ENCODE measurements around the gene FBXW11.

The FBXW11 gene

DNA sequence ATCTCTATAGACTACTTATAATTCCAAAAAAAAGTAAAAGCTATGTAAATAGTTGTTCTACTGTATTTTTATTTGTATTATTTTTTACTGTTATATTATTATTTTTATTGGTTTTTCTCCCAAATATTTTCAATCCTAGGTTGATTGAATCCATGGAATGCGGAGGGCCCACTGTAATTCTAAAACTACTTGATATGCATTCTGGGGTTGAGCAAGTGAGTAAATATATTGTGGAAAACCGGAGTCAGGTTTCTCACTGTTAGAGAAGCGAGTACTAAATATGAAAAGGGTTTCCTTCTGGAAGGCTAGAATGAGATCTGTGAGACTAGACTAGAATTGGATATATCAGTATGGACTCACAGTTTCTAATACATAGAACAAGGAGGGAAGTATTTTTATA is 66.5 kb downstream of the FBXW11 start:
- no peak overlapping the region for H3K4me3 ChIP-seq (ENCODE audit: low read depth, low read length)
- TF ChIP-seq, protein P1, sequence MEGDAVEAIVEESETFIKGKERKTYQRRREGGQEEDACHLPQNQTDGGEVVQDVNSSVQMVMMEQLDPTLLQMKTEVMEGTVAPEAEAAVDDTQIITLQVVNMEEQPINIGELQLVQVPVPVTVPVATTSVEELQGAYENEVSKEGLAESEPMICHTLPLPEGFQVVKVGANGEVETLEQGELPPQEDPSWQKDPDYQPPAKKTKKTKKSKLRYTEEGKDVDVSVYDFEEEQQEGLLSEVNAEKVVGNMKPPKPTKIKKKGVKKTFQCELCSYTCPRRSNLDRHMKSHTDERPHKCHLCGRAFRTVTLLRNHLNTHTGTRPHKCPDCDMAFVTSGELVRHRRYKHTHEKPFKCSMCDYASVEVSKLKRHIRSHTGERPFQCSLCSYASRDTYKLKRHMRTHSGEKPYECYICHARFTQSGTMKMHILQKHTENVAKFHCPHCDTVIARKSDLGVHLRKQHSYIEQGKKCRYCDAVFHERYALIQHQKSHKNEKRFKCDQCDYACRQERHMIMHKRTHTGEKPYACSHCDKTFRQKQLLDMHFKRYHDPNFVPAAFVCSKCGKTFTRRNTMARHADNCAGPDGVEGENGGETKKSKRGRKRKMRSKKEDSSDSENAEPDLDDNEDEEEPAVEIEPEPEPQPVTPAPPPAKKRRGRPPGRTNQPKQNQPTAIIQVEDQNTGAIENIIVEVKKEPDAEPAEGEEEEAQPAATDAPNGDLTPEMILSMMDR (IDR thresholded peaks at IDR 0.05; ENCODE audit: low read depth, low read length), result no peak

DNA sequence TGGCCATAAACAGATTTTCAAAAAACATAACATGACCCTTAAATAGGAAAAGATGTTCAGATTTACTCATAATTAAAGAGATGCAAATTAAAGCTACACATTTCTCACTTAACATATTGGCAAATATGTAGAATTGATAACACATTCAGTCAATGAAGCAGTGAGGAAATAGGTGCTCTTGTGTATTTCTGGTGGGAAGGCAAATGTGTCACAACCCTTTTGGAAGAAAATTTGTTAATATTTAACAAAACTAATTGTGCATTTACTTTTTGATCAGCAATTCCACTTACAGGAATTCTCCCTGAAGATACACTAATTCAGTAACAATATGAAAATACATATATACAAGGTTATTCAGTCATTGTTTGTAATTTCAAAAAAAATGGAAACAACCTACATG is 68.1 kb downstream of the FBXW11 start:
- TF ChIP-seq, protein P1 (IDR thresholded peaks at IDR 0.05; ENCODE audit: low read depth, low read length), result no peak
- H3K4me3 ChIP-seq (ENCODE audit: low read depth, low read length), result no peak overlapping the region

DNA sequence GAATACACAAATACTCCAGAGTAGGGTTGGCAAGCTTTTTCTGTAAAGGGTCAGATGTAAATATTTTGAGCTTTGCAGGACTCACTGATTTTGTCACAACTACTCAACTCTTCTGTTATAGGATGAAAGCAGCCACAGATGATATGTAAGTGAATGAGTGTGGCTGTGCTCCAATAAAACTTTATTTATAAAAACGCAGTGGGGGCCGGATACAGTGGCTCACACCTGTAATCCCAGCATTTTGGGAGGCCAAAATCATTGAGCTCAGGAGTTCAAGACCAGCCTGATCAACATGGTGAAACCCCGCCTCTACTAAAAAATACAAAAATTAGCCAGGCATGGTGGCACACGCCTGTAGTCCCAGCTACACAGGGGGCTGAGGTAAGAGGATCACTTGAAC is 69.1 kb downstream of the FBXW11 start:
- H3K4me3 ChIP-seq (ENCODE audit: low read depth, low read length), result no peak overlapping the region
- TF ChIP-seq, protein P1 (IDR thresholded peaks at IDR 0.05; ENCODE audit: low read depth, low read length), result no peak

DNA sequence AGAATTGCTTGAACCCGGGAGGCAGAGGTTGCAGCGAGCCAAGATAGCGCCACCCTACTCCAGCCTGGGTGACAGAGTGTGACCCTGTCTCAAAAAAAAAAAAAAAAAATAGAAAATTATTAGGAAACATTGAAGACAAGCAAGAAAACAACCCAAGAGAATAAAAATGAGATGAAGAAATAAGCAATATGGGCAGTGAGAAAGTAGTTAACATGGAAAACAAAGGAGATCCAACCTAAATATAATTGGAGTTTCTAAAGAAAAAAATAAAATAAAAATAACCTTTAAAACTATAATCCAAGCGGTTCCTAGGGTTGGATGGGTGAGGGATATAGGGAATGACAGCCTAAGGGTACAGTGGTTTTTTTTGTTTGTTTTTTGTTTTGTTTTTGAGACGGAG is 71.9 kb downstream of the FBXW11 start:
- H3K4me3 ChIP-seq (ENCODE audit: low read depth, low read length), result no peak overlapping the region
- TF ChIP-seq, protein P1 (IDR thresholded peaks at IDR 0.05; ENCODE audit: low read depth, low read length), result no peak

DNA sequence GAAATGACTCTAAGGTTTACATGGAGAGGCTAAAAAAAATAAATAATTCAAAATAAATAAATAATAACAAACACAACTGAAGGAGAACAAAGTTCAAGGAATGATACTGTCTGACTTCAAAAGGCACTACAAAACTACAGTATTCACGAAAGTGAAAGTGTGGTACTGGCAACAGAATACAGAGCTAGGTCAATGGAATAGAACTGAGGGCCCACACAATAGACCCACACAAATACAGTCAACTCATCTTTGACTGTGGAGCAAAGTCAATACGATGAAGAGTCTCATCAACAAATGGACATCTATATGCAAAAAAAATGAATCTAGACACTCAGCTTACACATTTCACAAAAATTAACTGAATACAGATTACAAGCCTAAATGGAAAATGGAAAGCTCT is 75.3 kb downstream of the FBXW11 start:
- TF ChIP-seq, protein P1 (IDR thresholded peaks at IDR 0.05; ENCODE audit: low read depth, low read length), result no peak
- no peak overlapping the region for H3K4me3 ChIP-seq (ENCODE audit: low read depth, low read length)

DNA sequence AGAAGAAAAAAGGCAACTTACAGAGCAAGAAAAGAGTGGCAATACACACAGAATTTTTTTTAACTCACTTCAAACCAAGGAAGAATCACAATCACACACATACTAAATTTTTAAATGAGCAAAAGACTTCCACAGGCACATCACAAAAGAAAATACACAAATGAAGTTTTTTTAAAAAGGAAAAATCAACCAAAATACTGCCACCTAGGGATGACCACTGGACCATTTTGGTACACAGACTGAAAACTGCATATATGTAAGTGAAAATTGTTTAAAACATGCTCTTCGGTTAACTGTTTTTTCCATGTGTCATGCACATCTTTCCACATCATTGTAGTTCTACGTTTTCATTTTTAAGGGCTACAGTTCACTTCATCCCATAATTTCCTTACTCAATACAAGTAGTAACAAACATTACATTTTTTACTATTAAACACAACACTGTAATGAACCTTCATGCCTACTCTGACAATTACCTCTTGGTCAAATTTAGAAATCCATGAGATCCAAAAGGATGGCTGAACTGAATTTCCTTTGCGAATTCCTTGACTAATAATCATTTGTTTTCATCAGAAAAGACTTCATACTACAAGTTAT is 79.0 kb downstream of the FBXW11 start:
- H3K4me3 ChIP-seq (ENCODE audit: low read depth, low read length), result no peak overlapping the region
- TF ChIP-seq, protein P1 (IDR thresholded peaks at IDR 0.05; ENCODE audit: low read depth, low read length), result peak; percentile 38; the same call in 1 of the 2 replicates

DNA sequence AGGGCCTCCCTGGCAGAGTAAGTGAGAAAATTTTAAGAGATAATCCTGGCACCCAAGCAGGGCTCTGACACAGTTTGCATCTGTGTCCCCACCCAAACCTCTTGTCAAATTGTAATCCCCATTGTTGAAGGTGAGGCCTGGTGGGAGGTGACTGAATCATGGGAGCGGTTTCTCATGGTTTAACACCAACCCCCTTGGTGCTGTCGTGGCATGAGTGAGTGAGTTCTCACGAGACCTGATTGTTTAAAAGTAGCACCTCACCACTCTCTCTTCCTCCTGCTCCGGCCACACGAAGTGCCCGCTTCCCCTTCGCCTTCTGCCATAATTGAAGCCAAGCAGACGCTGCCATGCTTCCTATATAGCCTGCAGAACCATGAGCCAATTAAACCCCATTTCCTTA is 80.1 kb downstream of the FBXW11 start:
- H3K4me3 ChIP-seq (ENCODE audit: low read depth, low read length), result no peak overlapping the region
- TF ChIP-seq, protein P1 (IDR thresholded peaks at IDR 0.05; ENCODE audit: low read depth, low read length), result no peak
